Uterus (tissue), 4 donors: ENCODE data around the gene FOXQ1. TPM values are rescaled to one million over a fixed set of nuclear protein-coding genes. Genes with fewer than 3 reads are reported as not detected.

Experiments used
- DNase-seq, 2 donors: peaks; one replicate each; pipeline ENCODE4 v3.0.0-alpha.2; 2019 to 2020
- H3K27ac ChIP-seq, 2 donors: fragments of 200-600 bp; sonication (generic); 1 replicate in 1 of 2; 2 replicates in 1 of 2; pipeline ENCODE4 v1.5.1; 2016 to 2018
- H3K27me3 ChIP-seq, 2 donors: fragments of 200-600 bp; sonication (generic); one replicate each; pipeline ENCODE4 v1.5.1; 2018 to 2019; ENCODE audit warnings: control low read depth in 1 of 2
- H3K36me3 ChIP-seq, 2 donors: fragments of 200-600 bp; sonication (generic); one replicate each; pipeline ENCODE4 v1.5.1; 2019; ENCODE audit warnings: control low read depth in 1 of 2
- H3K4me1 ChIP-seq, 2 donors: fragments of 200-600 bp; sonication (generic); one replicate each; pipeline ENCODE4 v1.5.1; 2018 to 2019; ENCODE audit warnings: control low read depth in 1 of 2
- H3K4me3 ChIP-seq, 2 donors: fragments of 200-600 bp; sonication (generic); 1 replicate in 1 of 2; 2 replicates in 1 of 2; pipeline ENCODE4 v1.5.1; 2018 to 2019; ENCODE audit warnings: mild to moderate bottlenecking in 1 of 2
- H3K9me3 ChIP-seq, 2 donors: fragments of 200-600 bp; sonication (generic); one replicate each; pipeline ENCODE4 v1.5.1; 2019; ENCODE audit warnings: control low read depth in 1 of 2
- CTCF ChIP-seq, 4 experiments: fragments of 200-600 bp in 2 of 4; fragments of 450-650 bp in 2 of 4; sonication (generic) in 2 of 4; IDR thresholded peaks; one replicate each; pipeline ENCODE4 v1.5.1; 2016 to 2019; ENCODE audit warnings: antibody characterized with exemption in 4 of 4, mild to moderate bottlenecking in 2 of 4, moderate library complexity in 1 of 4
- POLR2A ChIP-seq, 2 donors: fragments of 450-650 bp; IDR thresholded peaks; one replicate each; pipeline ENCODE4 v1.6.1; 2016; ENCODE audit warnings: antibody characterized with exemption in 2 of 2, mild to moderate bottlenecking in 1 of 2, moderate library complexity in 1 of 2
- intact Hi-C: fragments of 100-400 bp; cut with DNase I; formaldehyde crosslinking; loops from one replicate; pipeline ENCODE4 v1.15.1; 2023; ENCODE audit warnings: low total_unique reads
- total RNA-seq, 4 donors: library from RNA; depleted of rRNA in 3 of 4; stranded (reverse); fragments of >200 nt in 3 of 4; gene quantifications; one replicate each; pipeline versions ENCODE4 v1.1.0 to v1.2.4, GENCODE V29; 2014 to 2023
- donor health status: DM: yes; HTN: yes; CAD: no.

The FOXQ1 gene
- total RNA-seq, 4 donors from 2014 or later: 0.18 to 0.48 TPM; not detected in 2

- no peaks in the 10 kb centered on the region for H3K4me1 ChIP-seq
- no peaks in the 10 kb centered on the region for H3K36me3 ChIP-seq
- no peak overlapping the region for H3K4me3 ChIP-seq
- no peak for DNase-seq
- H3K27ac ChIP-seq: no peak overlapping the region
- intact Hi-C loops: no loop called here
- H3K9me3 ChIP-seq: no peaks in the 10 kb centered on the region
- H3K27me3 ChIP-seq: no peaks in the 10 kb centered on the region
- TF ChIP-seq CTCF (IDR thresholded peaks at IDR 0.05) (no peak), POLR2A (IDR thresholded peaks at IDR 0.05) (no peak)
These were observed 50.7 kb downstream of the FOXQ1 start for GRCh38 chr6:1362643-1363042.

- no peak overlapping the region for H3K27ac ChIP-seq
- no peak for TF ChIP-seq POLR2A (IDR thresholded peaks at IDR 0.05)
- TF ChIP-seq CTCF (IDR thresholded peaks at IDR 0.05): no peak
- no peak for DNase-seq
- no peaks in the 10 kb centered on the region for H3K36me3 ChIP-seq
- H3K4me1 ChIP-seq: no peaks in the 10 kb centered on the region
- H3K4me3 ChIP-seq: no peak overlapping the region
- no peaks in the 10 kb centered on the region for H3K9me3 ChIP-seq
- intact Hi-C loops: no loop called here
- H3K27me3 ChIP-seq: no peaks in the 10 kb centered on the region
These were observed 51.4 kb downstream of the FOXQ1 start for GRCh38 chr6:1363298-1363697.

DNA sequence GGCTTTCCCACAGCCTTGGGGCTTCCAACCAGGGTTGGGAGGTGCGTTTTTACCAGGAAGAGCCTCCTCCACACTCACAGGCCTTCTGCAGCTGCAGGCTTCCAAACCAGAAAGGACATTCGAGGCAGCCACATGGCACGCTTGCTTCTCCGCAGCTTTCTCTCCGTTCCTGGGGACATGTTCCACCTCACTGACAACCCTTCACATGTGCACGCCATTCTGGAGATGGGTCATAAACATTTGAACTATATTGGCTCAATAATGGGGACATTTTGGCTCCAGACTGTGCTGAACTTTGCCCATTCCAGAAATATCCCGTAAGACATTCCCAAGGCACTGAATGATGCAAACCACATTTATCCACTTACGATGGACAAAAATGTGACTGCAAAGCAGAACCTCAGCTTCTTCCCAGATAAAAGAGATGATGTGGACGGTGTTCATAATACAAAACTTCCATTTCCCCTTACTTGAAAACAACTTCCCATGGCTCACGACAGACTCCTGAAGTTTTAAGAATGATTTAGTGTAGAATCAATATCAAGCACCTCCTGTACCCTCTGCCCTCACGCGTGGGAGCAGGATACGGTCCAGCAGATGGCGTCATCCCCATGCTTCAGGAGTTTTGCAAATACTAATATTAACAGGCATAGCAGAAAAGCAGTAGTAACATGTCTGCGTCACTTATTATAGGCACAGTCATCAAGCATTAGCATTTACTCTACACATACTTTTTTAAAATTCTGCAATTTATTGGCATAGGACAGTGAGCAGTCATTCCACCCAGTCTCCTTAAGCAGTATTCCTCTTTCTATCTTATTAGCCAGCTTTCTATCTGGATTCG, 52.1 kb downstream of the FOXQ1 start:
- H3K27ac ChIP-seq: no peak overlapping the region
- no peaks in the 10 kb centered on the region for H3K4me1 ChIP-seq
- TF ChIP-seq CTCF (IDR thresholded peaks at IDR 0.05) (no peak), POLR2A (IDR thresholded peaks at IDR 0.05) (no peak)
- H3K27me3 ChIP-seq: no peaks in the 10 kb centered on the region
- H3K9me3 ChIP-seq: no peaks in the 10 kb centered on the region
- H3K4me3 ChIP-seq: no peak overlapping the region
- intact Hi-C loops: no loop called here
- peak in 1 of 2 donors; percentile 38 for DNase-seq
- H3K36me3 ChIP-seq: no peaks in the 10 kb centered on the region

Other genes with a start within 250 kb of the FOXQ1 start
- gene FOXF2, start 77.5 kb downstream of the FOXQ1 start, total RNA-seq: not detected